ENCODE results near the gene RASGRF1.

DNA sequence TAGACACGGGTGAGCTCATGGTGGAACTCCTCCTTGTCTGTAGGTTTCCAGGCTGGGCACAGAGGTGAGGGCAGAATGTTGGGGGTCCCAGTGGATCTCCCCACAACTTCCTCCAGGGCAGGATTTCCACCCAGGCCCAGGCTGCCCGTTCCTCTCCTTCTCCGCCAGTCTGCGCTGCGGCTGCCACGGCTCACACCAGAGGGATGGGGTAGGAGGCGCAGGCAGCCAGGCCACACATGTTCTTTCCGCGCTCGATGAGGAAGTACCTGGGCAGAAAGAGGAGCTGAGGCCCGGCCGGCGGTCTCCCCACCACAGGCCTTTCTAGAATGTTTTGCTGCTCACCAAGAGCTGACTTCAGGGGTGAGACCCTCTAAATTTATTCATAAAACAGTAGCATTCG lies 168.6 kb downstream of the RASGRF1 start:
- TF ChIP-seq EZH2phosphoT487 (IDR thresholded peaks at IDR 0.05; ENCODE audit: low read length), result no peak
- TF ChIP-seq CTCF (IDR thresholded peaks at IDR 0.05; ENCODE audit: low read length), result no peak
- no peak for TF ChIP-seq EZH2 (optimal IDR thresholded peaks at IDR 0.05; ENCODE audit: low read depth, low read length)

Data from MM.1S (cell line).